Omental fat pad (tissue), 4 donors: Measurements from ENCODE around the gene BTG3. TPM values are rescaled to one million over a fixed set of nuclear protein-coding genes. Genes with fewer than 3 reads are reported as not detected.

Experiments used
- ATAC-seq: fragments of 150-250 bp; one replicate; pipeline ENCODE4 v1.9.1; 2016; ENCODE audit warnings: mild to moderate bottlenecking, moderate library complexity; ENCODE audit not compliant: low FRiP score
- DNase-seq: peaks from one replicate; pipeline ENCODE4 v3.0.0-alpha.2; 2019; ENCODE audit warnings: low spot score
- small RNA-seq: library from RNA; depleted of rRNA; stranded (forward); fragments of <200 nt; gene quantifications from one replicate; pipeline ENCODE3, GENCODE V24; 2016
- total RNA-seq, 4 donors: library from RNA; depleted of rRNA; stranded (reverse); fragments of >200 nt; gene quantifications; one replicate each; pipeline ENCODE4 v1.1.0, GENCODE V29; 2016
- TF ChIP-seq, protein P1 (sequence below), 3 donors: fragments of 450-650 bp; IDR thresholded peaks; one replicate each; pipeline ENCODE4 v1.5.1; 2016 to 2017; ENCODE audit warnings: antibody characterized with exemption in 3 of 3, mild to moderate bottlenecking in 3 of 3, moderate library complexity in 2 of 3

BTG3 gene
- total RNA-seq, 4 donors from 2014 or later, result 39.4 to 60.9 (median 43.6) TPM

DNA sequence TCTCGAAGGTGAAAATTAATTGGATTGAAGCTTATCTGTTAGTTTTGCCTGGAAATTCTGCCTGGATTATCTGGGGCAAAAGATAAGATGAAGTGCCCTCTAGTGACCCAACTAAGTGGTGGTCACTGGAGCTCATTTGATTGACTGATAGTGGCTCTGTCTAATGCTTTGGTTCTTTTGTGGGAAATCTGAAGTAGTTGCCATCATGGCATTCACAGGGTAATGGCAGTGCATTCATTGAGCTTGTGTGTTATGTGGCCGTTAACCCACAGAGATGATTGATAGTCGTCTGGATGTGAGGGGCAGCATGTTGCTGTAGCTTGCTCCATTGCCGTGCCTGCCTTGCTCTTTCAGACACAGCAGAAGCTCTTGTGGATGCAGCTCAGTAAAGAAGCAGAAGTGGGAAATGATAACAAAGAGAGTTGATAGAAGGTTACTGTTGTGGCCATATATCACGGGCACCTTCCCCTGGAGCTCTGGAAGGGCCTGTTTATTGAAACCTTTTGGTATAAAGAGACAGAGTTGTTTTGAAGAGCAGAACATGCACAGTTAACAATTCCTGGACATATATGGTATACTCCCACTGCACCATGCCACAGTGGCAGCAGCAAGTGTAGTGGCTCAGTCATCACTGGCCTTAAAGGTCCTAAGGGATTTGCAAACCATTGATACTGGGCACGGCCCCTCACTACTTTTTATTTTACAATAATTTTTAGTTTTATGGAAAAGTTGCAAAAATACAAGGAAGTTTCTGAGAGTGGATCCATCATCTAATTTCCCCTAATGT is 57.8 kb downstream of the BTG3 start:
- TF ChIP-seq, protein P1, sequence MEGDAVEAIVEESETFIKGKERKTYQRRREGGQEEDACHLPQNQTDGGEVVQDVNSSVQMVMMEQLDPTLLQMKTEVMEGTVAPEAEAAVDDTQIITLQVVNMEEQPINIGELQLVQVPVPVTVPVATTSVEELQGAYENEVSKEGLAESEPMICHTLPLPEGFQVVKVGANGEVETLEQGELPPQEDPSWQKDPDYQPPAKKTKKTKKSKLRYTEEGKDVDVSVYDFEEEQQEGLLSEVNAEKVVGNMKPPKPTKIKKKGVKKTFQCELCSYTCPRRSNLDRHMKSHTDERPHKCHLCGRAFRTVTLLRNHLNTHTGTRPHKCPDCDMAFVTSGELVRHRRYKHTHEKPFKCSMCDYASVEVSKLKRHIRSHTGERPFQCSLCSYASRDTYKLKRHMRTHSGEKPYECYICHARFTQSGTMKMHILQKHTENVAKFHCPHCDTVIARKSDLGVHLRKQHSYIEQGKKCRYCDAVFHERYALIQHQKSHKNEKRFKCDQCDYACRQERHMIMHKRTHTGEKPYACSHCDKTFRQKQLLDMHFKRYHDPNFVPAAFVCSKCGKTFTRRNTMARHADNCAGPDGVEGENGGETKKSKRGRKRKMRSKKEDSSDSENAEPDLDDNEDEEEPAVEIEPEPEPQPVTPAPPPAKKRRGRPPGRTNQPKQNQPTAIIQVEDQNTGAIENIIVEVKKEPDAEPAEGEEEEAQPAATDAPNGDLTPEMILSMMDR (IDR thresholded peaks at IDR 0.05), result no peak
- ATAC-seq, result no peak

DNA sequence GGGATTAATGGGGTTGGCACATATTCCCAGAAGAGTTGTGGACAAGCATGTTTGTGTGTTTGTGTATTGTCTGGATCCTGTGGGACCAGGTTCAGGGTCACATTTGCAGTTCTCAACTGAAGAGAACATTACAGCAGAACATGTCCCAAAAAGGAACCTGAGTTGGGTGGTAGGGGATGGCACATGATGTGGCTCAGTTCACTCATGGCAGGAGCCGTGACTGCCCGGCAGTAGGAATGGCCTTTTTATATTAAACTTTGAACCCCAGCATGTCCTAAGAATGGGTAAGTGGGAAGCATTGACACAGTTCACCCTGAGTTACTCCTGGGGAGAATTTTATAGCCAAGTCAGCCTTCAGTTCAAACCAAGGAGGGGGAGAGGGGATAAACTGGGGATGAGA is 58.6 kb downstream of the BTG3 start:
- ATAC-seq (no peak), DNase-seq (no peak)
- TF ChIP-seq, protein P1 (IDR thresholded peaks at IDR 0.05), result no peak

More for the DNA sequence above, 57.8 kb downstream of the BTG3 start:
- no peak for DNase-seq

DNA sequence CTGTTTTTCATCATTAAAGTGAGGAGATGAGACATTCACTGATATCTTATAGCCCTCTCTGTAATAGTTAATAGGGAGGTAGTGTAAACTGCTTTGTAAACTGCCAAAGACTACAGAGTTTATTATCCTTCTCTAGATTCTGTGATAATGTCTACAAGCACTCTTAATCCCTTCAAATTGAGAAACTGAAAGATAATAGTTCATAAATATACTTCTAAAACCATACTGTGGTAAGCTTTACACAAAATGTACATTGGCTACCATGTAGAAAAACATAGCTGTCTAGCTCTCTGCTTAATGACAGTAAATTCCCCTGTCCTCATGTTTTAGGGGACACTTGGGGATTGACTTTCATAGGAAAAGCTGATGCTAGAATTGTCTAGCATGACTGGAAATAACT is 60.3 kb downstream of the BTG3 start:
- ATAC-seq, result no peak
- no peak for DNase-seq
- TF ChIP-seq, protein P1 (IDR thresholded peaks at IDR 0.05), result no peak

DNA sequence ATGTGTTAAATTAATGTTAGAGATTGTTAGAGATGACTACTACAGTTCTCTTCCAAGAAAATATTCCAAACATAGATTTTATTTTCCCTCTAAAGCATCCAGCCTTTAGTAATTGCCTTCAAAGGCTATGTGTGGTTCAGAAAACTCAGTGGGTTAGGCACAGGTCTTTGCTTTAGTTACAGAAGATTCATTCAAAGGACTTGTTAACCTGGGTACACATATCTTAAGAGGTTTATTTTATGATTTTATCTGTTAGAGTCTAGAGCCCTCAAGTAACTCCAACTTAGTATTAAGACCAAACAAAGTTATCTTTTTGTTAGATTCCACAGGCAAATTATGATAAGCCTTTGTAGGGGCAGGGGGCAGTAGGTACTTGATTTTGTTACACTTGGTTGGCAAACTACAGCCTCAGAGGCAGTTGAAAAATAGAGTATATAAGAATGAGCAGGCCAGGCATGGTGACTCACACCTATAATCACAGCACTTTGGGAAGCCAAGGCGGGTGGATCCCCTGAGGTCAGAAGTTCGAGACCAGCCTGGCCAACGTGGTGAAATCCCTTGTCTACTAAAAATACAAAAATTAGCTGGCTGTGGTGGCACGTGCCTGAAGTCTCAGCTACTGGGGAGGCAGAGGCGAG is 61.9 kb downstream of the BTG3 start:
- TF ChIP-seq, protein P1 (IDR thresholded peaks at IDR 0.05), result no peak
- no peak for DNase-seq
- ATAC-seq, result no peak

DNA sequence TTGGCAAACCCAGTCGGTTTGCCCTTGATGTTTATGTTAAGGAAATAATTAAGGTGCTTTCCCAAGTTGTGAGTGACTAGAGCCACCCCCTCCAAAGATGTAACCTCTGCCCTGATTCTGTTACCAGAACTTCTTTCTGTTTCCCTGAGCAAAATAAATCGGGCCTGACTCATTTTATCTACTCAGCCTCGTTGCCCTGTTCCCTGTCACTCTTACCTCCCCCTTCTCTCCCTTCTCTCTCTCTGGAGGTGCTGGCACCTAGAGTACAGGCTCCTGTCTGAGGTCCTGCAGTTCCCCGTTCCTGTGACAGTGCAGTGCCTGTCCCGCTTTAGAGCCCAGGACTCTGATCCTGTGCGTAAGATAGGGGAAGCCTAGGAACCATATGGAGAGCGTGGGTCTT is 64.4 kb downstream of the BTG3 start:
- DNase-seq (no peak), ATAC-seq (no peak)
- TF ChIP-seq, protein P1 (IDR thresholded peaks at IDR 0.05), result no peak

DNA sequence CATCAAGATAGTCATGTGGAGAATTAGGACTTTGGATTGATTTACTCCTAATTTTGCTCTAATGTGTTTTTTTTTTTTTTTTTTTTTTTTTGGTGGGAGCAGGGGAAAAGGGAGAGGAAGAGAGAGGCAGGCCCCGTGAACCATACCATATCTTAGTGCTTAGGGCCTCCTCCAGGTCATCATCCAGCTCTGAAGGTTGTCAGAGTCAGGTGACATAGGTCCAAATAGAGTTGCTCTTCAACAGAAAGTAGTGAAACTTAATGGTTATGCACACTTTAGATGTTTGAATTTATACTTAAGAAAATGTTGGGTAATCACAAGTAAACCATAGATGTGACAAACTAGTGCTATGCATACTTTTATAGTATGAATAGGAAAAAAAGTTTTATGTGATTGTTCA is 67.7 kb downstream of the BTG3 start:
- ATAC-seq, result no peak
- TF ChIP-seq, protein P1 (IDR thresholded peaks at IDR 0.05), result no peak
- DNase-seq, result no peak

Small RNAs within 50 kb of the gene (small RNA-seq; reads per million reads assigned to genes)
- gene RF00019, result not detected

Other genes starting within 250 kb of the BTG3 start
- gene CXADR, start 99.9 kb downstream of the BTG3 start, total RNA-seq, result 10 to 100 TPM in 3 of 4 donors, under 1 TPM in 1; 0.63 to 61.8 (median 19.5) TPM
- gene C21orf91, start 206.5 kb upstream of the BTG3 start, total RNA-seq, result 10 to 100 TPM in 2 of 4 donors, 1 to 10 TPM in 2; 6.6 to 30.9 (median 9.2) TPM